Aorta (tissue), 5 donors: Measurements from ENCODE around the gene CNTNAP1. TPM values are rescaled to one million over a fixed set of nuclear protein-coding genes. Genes with fewer than 3 reads are reported as not detected.
"Not testable (repeated sequence)": the region's sequence is repeated elsewhere in the genome, so short reads cannot be mapped to it uniquely, and the experiment has no call there.

ENCODE experiments used
- ATAC-seq: fragments of 200-7000 bp; cut with Tn5 transposase; one replicate; pipeline ENCODE4 v1.9.1; 2022; ENCODE audit warnings: moderate library complexity; ENCODE audit not compliant: low FRiP score
- DNase-seq, 2 donors: peaks; one replicate each; pipeline ENCODE4 v3.0.0-alpha.2; 2020
- H3K27ac ChIP-seq, 2 donors: one replicate each; pipeline ENCODE4 v1.5.1; 2013; ENCODE audit warnings: low read length in 2 of 2, mild to moderate bottlenecking in 2 of 2, moderate library complexity in 2 of 2, control low read depth in 1 of 2, inconsistent platforms in 1 of 2, low read depth in 1 of 2
- H3K27me3 ChIP-seq, 2 donors: one replicate each; pipeline ENCODE4 v1.6.1; 2013; ENCODE audit warnings: control low read depth in 1 of 2, low read length in 1 of 2, mild to moderate bottlenecking in 1 of 2, moderate library complexity in 1 of 2; ENCODE audit not compliant: insufficient read depth in 2 of 2, control insufficient read depth in 1 of 2
- H3K36me3 ChIP-seq, 2 donors: one replicate each; pipeline ENCODE4 v1.6.1; 2013; ENCODE audit warnings: control low read depth in 1 of 2, low read length in 1 of 2, mild to moderate bottlenecking in 1 of 2; ENCODE audit not compliant: insufficient read depth in 2 of 2, control insufficient read depth in 1 of 2
- H3K4me1 ChIP-seq, 2 donors: one replicate each; pipeline ENCODE4 v1.6.1; 2013; ENCODE audit warnings: low read length in 2 of 2, control low read depth in 1 of 2, mild to moderate bottlenecking in 1 of 2, moderate library complexity in 1 of 2; ENCODE audit not compliant: insufficient read depth in 2 of 2, control insufficient read depth in 1 of 2
- H3K4me3 ChIP-seq, 2 donors: one replicate each; pipeline ENCODE4 v1.5.1; 2013; ENCODE audit warnings: low read length in 2 of 2, control low read depth in 1 of 2, mild to moderate bottlenecking in 1 of 2
- H3K9me3 ChIP-seq: one replicate; pipeline ENCODE4 v1.6.1; 2013; ENCODE audit warnings: mild to moderate bottlenecking, low read length; ENCODE audit not compliant: control insufficient read depth
- WGBS, 2 donors: extraction: QIAGEN DNeasy Blood & Tissue Kit; methylation state at CpG; one replicate each; pipeline ENCODE4 v1.1.7; 2013; 5-methylcytosine and 5-hydroxymethylcytosine counted together
- intact Hi-C, 2 donors: fragments of 100-400 bp; cut with DNase I; formaldehyde crosslinking; loops; one replicate each; pipeline versions ENCODE4 v1.14.2 to v1.15.0; 2022
- polyA plus RNA-seq, 2 donors: library from polyadenylated mRNA; stranded (reverse); fragments of 200-250 nt; gene quantifications; one replicate each; pipeline ENCODE4 v1.2.3, GENCODE V29; 2013
- total RNA-seq, 2 donors: library from RNA; stranded (reverse); fragmentation: NEBNext Ultra II Directional; extraction: Animal tissue kit (Norgen Biotek cat#: 25700); gene quantifications; one replicate each; pipeline ENCODE4 v1.2.1, GENCODE V29; 2021
- donor health status: healthy with polysubstance abuse.
- donor health status: Bipolar disorder and iron deficiency.
- donor health status: DM: no; HTN: no; CAD: no.
- donor health status: DM: no; HTN: no; CAD: no.
- donor health status: DM: yes; HTN: yes; CAD: no.

CNTNAP1 gene
- total and polyA plus RNA-seq, 4 donors = 1.0 to 25.8 (median 9.5) TPM

DNA sequence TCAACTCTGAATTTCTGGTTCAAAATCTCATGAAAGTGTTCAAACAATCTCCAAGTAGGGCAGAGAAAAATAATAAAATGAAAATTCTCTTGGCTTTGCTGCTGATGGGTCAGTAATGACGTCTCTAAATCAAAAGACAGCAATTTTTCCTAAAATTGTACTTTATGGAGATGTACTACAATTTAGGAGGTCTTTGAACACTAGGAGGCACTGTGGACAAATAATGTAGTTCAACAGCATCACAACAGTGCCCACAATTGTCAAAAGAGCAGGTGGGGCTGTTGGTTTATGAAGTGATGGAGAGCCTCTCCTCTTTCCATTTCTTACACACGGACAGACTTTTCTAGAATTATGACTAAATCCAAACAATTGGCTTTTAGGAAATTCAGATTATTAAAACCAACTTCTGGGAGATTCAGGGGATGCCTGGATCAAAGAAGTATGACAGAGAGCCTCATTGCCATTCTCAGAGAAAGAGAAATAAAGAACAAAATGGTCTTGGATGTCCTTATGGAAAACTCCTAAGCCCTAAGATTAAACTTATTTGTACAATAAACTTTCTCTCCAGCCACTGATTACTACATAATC, 38.8 kb downstream of the CNTNAP1 start:
- 3 to 4% methylated on average over 2 of the region's 2 CpGs for WGBS, 2 donors
- H3K27ac ChIP-seq = no peak overlapping the region
- H3K4me1 ChIP-seq = no peaks in the 10 kb centered on the region
- intact Hi-C loops = loop anchor here (5.0 to 10.0 kb wide), 3 partner anchors 41 to 214 kb away; partner anchors contain the start of genes BECN1 (in 1 of the 2) and RAMP2 (in 1 of the 2)
- H3K27me3 ChIP-seq = no peaks in the 10 kb centered on the region
- no peak overlapping the region for H3K4me3 ChIP-seq
- peaks cover 1% of the 10 kb centered on the region for H3K9me3 ChIP-seq
- peaks cover 14 to 20% of the 10 kb centered on the region in 2 donors for H3K36me3 ChIP-seq
- no peak for DNase-seq
- ATAC-seq = peak; percentile 85

DNA sequence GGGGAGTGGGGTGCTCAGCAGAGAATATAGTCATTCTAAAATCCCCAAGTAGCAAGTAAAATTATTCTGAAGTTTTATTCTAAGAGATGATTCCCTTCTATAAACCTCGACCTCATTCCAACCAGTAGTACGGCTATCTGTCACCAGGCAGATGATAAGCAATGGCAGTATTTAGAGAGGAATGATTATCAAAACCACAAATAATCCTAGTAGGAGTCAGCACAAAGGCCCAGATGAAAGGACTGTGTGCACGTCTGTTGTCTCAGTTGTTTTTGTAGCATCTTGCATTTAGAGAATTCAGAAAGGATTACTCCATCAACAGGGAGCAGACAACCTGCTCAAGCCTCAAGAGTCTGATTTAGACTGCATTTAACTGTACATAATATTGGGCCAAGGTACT, 41.3 kb downstream of the CNTNAP1 start:
- 79 to 85% methylated on average over 3 of the region's 3 CpGs for WGBS, 2 donors

DNA sequence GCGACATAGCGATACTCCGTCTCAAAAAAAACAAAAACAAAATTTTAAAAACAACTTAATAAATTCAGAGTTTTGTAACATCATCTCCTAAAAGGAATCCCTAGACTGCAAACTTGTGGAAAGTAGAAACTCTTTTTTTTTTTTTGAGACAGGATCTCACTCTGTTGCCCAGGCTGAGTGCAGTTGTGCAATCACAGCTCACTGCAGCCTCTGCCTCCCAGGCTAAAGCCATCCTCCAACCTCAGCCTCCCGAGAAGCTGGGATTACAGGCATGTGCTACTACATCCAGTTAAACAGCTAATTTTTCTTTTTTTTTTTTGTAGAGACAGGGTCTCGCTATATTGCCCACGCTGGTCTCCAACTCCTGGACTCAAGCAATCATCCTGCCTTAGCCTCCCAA, 42.8 kb downstream of the CNTNAP1 start:
- intact Hi-C loops = loop anchor here in 1 of 2 donors (10.0 kb wide), 1 partner anchor 210 kb away; no protein-coding TSS in a partner anchor
- no peak for ATAC-seq
- Histone ChIP-seq H3K27ac (no peak overlapping the region), H3K4me3 (no peak overlapping the region), H3K9me3 (no peaks in the 10 kb centered on the region), H3K36me3 (peaks cover 4 to 12% of the 10 kb centered on the region in 2 donors), H3K4me1 (no peaks in the 10 kb centered on the region), H3K27me3 (no peaks in the 10 kb centered on the region)
- WGBS, 2 donors = 96% methylated on average over 6 of the region's 6 CpGs
- no peak for DNase-seq

More for the DNA sequence above, 41.3 kb downstream of the CNTNAP1 start:
- Histone ChIP-seq H3K9me3 (no peaks in the 10 kb centered on the region), H3K4me3 (no peak overlapping the region), H3K27me3 (no peaks in the 10 kb centered on the region), H3K4me1 (no peaks in the 10 kb centered on the region), H3K27ac (no peak overlapping the region), H3K36me3 (peaks cover 5 to 17% of the 10 kb centered on the region in 2 donors)
- intact Hi-C loops = loop anchor here (2.0 to 10.0 kb wide), 4 partner anchors 39 to 211 kb away; partner anchors contain the start of genes BECN1 (in 1 of the 2) and RAMP2 (in 1 of the 2)
- DNase-seq = no peak
- no peak for ATAC-seq

DNA sequence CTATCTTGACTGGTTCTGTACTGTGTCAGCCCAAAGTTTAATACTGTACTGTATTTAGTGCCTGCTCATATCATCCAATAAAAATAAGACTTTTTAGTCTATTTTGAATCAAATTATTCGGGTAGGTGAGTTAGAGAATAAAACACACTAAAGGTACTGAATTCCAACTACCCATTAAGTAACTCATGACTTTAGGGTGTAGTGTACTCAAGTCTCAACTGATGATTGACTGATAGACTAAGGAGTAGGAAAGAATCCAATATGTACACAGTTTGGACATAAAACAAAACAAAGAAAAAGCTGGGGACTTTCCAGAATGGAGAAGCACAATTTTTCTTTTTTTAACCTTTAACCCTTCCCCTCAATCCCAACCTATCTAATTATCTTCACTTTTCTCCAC, 58.4 kb downstream of the CNTNAP1 start:
- no peak for DNase-seq
- Histone ChIP-seq H3K36me3 (no peaks in the 10 kb centered on the region), H3K4me3 (no peak overlapping the region), H3K27me3 (no peaks in the 10 kb centered on the region), H3K9me3 (no peaks in the 10 kb centered on the region), H3K27ac (no peak overlapping the region), H3K4me1 (peaks cover 0 to 3% of the 10 kb centered on the region in 2 donors)
- whole genome bisulfite sequencing, 2 donors = 26 to 31% methylated on average over 1 of the region's 1 CpG
- no peak for ATAC-seq
- intact Hi-C loops = no loop called here

DNA sequence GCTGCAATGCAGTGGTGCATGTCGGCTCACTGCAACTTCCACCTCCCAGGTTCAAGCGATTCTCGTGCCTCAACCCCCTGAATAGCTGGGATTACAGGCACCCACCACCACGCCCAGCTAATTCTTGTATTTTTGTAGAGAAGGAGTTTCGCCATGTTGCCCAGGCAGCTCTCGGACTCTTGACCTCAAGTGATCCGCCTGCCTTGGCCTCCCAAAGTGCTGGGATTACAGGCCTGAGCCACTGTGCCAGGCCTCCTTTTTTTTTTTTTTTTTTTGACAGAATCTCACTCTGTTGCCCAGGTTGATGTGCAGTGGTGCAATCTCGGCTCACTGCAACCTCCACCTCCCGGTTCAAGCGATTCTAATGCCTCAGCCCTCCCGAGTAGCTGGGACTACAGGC, 60.6 kb downstream of the CNTNAP1 start:
- DNase-seq, H3K27me3 ChIP-seq, intact Hi-C loops, H3K36me3 ChIP-seq, H3K9me3 ChIP-seq, H3K4me1 ChIP-seq, H3K4me3 ChIP-seq, ATAC-seq, H3K27ac ChIP-seq: not testable (repeated sequence)
- 94 to 96% methylated on average over 11 of the region's 11 CpGs for whole genome bisulfite sequencing, 2 donors

DNA sequence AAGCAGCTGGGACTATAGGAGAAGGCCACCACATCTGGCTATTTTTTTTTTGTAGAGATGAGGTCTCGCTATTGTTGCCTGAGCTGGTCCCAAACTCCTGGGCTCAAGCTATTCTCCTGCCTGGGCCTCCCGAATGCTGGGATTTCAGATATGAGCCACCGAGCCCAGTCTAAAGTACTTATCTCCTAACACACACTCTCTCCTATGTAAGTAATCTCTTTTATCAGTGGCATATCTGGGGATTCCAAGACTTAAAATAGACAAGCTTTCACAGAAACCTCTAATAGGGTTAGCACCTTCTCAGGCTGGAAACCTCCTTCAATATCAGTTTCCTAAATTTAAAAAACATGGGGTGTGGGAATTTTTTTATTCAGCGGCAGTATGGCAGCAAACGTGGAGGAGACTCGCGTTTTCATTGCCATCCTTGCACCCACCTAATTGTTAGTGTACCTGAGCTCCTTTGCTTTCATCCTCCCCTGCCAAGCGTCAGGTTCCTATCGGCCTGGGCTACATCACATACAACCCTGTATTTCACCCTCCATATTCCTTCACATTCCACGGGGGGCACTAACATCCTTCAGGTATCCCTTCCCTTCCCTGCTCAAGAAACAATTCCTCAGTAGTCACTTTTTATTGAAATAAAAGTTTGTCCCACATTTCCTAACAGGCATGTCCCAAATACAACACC, 61.4 kb downstream of the CNTNAP1 start:
- ATAC-seq (no peak), DNase-seq (no peak)
- Histone ChIP-seq H3K4me1 (peaks cover 0 to 3% of the 10 kb centered on the region in 2 donors), H3K27me3 (no peaks in the 10 kb centered on the region), H3K27ac (no peak overlapping the region), H3K4me3 (peak overlapping the region; percentile 53 to 92), H3K9me3 (no peaks in the 10 kb centered on the region), H3K36me3 (no peaks in the 10 kb centered on the region)
- intact Hi-C loops = no loop called here
- 39 to 47% methylated on average over 10 of the region's 10 CpGs for WGBS, 2 donors

DNA sequence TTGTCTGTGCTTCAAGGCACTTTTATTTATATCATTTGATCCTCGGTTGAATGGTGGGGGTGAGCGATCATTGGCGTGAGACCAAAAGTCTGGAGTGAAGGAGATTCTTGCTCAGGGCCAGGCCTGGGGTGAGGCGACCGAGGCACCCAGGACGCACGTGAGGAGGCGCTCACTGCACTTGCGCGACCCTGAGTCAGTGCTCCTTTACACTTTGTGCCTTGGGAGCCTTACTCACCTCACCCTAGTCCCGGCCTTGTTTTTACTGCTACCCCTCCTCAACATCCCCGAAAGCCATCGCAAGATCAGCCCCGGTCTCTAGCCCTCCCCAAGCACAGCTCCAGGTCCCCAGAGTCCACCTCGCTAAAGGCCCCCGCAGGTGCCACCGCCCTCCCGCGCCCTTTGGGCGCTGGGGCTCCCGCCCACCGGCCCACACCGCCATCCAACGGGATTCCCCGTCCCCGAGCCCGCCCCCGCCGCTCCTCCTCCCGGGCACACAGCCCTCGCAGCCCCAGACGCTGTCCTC, 62.0 kb downstream of the CNTNAP1 start:
- ATAC-seq = peak; percentile 91

DNA sequence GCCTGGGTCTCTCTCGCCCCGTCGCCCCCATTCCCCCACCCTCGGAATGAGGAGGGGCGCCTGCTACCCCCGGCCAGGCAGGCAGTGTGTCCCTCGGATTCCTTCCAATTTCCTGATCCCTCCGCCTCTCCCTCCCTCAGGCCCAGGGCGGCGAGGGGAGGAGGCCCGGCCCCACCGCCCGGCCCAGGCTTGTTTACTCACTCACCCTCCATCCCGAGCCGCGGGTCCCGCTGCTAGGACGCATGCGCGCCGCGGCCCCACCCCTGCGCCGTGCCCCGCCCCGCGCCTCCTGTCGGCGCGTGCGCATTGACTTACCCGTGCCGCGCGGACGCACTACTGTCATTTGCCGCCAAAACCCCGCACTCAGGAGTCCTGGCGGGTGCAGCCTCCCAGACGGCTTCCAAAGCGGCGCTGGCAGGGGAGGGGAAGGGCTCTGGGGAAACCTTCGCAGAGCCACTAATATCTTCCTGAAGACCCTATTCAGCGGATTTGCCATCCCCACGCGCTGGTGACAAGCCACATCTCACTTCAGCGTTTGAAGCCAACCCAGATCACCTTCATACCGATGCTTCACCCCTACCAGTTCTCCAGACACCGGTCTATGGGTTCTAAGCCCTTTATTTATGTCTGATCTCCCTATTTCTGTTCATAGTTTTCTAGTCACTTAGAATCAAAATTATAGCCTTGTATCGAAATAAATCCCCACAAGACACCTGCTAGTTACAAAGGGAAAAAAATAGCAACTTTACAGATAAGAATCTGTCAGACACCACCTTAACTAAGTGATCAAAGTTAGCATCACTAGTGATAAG, 62.7 kb downstream of the CNTNAP1 start, which contains the start of gene EZH1:
EZH1 (minus strand) TSS at position 235 of the 812 bp plus-strand sequence. CDS start 16,099 bp downstream, outside the sequence.
- H3K4me3 ChIP-seq = peak within 1 kb of the TSS; percentile 53 to 92
- H3K4me1 ChIP-seq = peaks cover 0 to 3% of the 10 kb centered on the region in 2 donors
- H3K36me3 ChIP-seq = no peaks in the 10 kb centered on the region
- 5% methylated on average over 50 of the region's 50 CpGs for WGBS, 2 donors
- ATAC-seq (peak; percentile 97), DNase-seq (peak; percentile 94 to 96)
- H3K9me3 ChIP-seq = no peaks in the 10 kb centered on the region
- no peaks in the 10 kb centered on the region for H3K27me3 ChIP-seq
- H3K27ac ChIP-seq = peak within 1 kb of the TSS in 1 of 2 donors; percentile 86
- intact Hi-C loops = no loop called here

More for the DNA sequence above, 62.0 kb downstream of the CNTNAP1 start:
- H3K27ac ChIP-seq = peak overlapping the region in 1 of 2 donors; percentile 86
- peak; percentile 83 to 94 for DNase-seq
- peak overlapping the region; percentile 53 to 92 for H3K4me3 ChIP-seq
- H3K4me1 ChIP-seq = peaks cover 0 to 3% of the 10 kb centered on the region in 2 donors
- intact Hi-C loops = no loop called here
- H3K36me3 ChIP-seq = no peaks in the 10 kb centered on the region
- H3K9me3 ChIP-seq = no peaks in the 10 kb centered on the region
- no peaks in the 10 kb centered on the region for H3K27me3 ChIP-seq
- 0 to 1% methylated on average over 32 of the region's 32 CpGs for WGBS, 2 donors
